Right forelimb (tissue), 1 donor: ENCODE measurements around the gene ASIC2.
"Not testable (repeated sequence)": the region's sequence is repeated elsewhere in the genome, so short reads cannot be mapped to it uniquely, and the experiment has no call there.

ENCODE experiments used
- DNase-seq: peaks from one replicate; pipeline ENCODE4 v3.0.0-alpha.2; 2018

ASIC2 gene

GRCh38 chr17:32969231-32969630 is 323.9 kb downstream of the ASIC2 start:
- DNase-seq = not testable (repeated sequence)

- DNase-seq = no peak
Measured at GRCh38 chr17:32964541-32964940, 328.6 kb downstream of the ASIC2 start.
